GM19351 (cell line): Measurements from ENCODE around the gene PYY.
"Not testable (repeated sequence)": the region's sequence is repeated elsewhere in the genome, so short reads cannot be mapped to it uniquely, and the experiment has no call there.

ENCODE experiments used
- ATAC-seq: cut with Tn5 transposase; IDR thresholded peaks from one replicate; pipeline ENCODE4 v1.9.1; 2021; ENCODE audit warnings: mild to moderate bottlenecking, moderate library complexity; ENCODE audit not compliant: unreplicated experiment

The PYY gene

GRCh38 chr17:43979011-43979410 lies 25.3 kb upstream of the PYY start:
- ATAC-seq, result no peak

- ATAC-seq, result no peak
Measured at GRCh38 chr17:43978078-43978477, 24.3 kb upstream of the PYY start.

- ATAC-seq, result no peak
Measured at GRCh38 chr17:43976963-43977837, 23.5 kb upstream of the PYY start.

- ATAC-seq, result no peak
Measured at GRCh38 chr17:43975898-43976297, 22.2 kb upstream of the PYY start.

- no peak for ATAC-seq
Measured at GRCh38 chr17:43974382-43975266, 20.9 kb upstream of the PYY start.

GRCh38 chr17:43972444-43973212 lies 18.9 kb upstream of the PYY start:
- ATAC-seq, result not testable (repeated sequence)

GRCh38 chr17:43971436-43971835 lies 17.7 kb upstream of the PYY start:
- ATAC-seq, result not testable (repeated sequence)

- ATAC-seq, result no peak
Measured at GRCh38 chr17:43970366-43970765, 16.6 kb upstream of the PYY start.

- no peak for ATAC-seq
Measured at GRCh38 chr17:43967251-43967875, 13.6 kb upstream of the PYY start.

- no peak for ATAC-seq
Measured at GRCh38 chr17:43966276-43966675, 12.5 kb upstream of the PYY start.

GRCh38 chr17:43962479-43962878 lies 8.7 kb upstream of the PYY start:
- no peak for ATAC-seq

GRCh38 chr17:43961954-43962353 lies 8.2 kb upstream of the PYY start:
- no peak for ATAC-seq

GRCh38 chr17:43961292-43961691 lies 7.6 kb upstream of the PYY start:
- ATAC-seq, result not testable (repeated sequence)

GRCh38 chr17:43958748-43959352 lies 5.1 kb upstream of the PYY start:
- no peak for ATAC-seq

- no peak for ATAC-seq
Measured at GRCh38 chr17:43956222-43956621, 2.5 kb upstream of the PYY start.

GRCh38 chr17:43952724-43953666 lies 745 bp downstream of the PYY start:
- ATAC-seq, result no peak

- ATAC-seq, result no peak
Measured at GRCh38 chr17:43952351-43952723, 1.4 kb downstream of the PYY start.

GRCh38 chr17:43951750-43952149 lies 2.0 kb downstream of the PYY start:
- no peak for ATAC-seq

- no peak for ATAC-seq
Measured at GRCh38 chr17:43950554-43950953, 3.2 kb downstream of the PYY start.
